ENCODE measurements around the gene CKLF.
"Not testable (repeated sequence)": the region's sequence is repeated elsewhere in the genome, so short reads cannot be mapped to it uniquely, and the experiment has no call there.

The CKLF gene

DNA sequence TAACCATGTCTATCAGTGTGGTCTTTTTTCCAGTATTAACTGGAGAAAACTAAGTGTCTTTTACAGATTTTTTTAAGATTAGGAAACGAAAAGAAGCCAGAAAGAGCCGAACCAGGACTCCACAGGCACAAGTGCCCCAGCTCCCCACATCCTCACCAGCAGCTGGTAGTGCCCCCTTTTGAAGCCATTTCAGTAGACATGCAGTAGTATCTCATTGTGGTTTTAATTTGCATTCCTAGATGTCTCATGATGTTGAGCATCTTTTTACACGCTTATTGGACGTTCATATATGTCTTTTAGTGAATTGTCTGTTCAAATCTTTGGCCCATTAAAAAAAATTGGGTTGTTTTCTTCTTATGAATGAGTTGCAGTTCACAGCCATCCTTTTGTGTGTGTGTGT lies 47.4 kb downstream of the CKLF start:
- no peak for DNase-seq

DNA sequence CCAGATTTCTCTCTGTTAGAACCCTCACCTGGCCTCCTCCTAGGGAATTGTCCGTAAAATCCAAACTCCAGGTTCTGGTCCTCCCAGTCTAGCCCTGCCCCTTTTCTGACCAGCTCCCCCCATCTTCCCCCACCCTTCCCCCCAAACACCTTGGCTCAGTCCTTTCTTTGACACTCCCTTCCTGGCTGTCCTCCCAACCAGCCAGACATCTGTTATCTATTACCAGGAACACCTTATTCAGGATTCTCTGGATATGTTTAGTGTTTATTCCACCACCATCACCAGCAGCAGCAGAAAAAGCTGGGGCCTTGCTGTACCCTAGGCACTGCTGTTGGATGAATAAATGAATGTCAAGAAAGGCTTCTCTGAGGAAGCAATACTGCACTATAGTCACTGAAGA lies 48.1 kb downstream of the CKLF start:
- DNase-seq, result no peak

DNA sequence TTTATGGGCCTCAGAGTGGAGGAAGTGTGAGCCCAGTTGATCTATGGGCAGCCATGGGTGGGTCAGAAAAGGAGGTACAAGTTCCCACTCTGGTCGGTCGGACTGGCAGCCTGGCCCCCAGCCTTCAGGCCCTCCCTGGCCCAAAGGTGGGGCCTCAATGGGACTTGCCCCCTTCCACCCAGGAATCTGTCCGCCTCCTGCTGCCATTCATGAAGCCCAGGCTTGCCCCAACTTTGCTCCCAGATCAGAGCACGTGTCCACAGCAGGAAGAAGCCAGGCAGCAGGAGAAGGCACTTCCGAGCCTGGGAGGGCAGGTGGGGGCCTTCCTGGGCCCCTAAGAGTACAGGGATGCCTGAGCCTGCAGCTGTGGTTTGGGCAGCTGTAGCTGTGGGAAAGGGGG lies 49.1 kb downstream of the CKLF start:
- DNase-seq, result no peak

DNA sequence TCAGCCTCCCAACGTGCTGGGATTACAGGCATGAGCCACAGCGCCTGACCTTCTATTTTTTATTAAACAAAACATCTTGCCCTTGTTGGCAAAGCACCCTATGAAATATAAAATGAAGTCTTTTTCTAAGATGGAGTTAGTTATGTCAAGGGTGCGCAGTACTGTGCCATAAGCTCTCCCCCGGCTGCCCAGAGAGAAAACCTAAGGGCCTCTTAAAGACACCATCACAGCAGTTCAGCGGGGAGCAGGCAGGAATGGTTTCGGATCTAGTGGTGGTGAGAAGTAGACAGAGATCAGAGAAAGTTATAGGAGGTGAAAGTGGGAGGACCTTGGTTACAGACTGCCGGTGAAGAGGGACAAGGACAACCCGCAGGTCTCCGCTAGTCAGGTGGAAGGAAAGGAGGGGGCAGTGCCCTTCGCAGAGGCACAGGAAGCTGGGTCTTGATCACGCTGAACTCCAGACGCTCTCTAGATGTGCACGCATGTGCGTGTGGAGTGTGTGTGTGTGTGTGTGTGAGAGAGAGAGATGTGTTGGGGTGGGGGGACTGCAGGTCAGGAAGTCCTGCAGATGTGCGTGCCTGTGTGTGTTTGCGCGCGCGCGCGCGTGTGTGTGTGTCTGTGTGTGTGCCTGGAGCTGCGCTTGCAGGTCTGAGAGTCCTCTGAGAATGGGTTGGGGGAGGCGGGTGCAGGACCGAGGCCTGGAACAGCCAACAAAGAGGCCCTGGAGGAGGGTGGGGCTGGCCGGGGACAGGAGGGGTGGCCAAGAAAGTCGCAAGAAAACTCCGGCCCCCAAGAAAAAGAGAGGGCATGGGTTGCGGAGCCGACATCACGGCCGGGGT lies 51.4 kb downstream of the CKLF start:
- DNase-seq, result peak; percentile 48

DNA sequence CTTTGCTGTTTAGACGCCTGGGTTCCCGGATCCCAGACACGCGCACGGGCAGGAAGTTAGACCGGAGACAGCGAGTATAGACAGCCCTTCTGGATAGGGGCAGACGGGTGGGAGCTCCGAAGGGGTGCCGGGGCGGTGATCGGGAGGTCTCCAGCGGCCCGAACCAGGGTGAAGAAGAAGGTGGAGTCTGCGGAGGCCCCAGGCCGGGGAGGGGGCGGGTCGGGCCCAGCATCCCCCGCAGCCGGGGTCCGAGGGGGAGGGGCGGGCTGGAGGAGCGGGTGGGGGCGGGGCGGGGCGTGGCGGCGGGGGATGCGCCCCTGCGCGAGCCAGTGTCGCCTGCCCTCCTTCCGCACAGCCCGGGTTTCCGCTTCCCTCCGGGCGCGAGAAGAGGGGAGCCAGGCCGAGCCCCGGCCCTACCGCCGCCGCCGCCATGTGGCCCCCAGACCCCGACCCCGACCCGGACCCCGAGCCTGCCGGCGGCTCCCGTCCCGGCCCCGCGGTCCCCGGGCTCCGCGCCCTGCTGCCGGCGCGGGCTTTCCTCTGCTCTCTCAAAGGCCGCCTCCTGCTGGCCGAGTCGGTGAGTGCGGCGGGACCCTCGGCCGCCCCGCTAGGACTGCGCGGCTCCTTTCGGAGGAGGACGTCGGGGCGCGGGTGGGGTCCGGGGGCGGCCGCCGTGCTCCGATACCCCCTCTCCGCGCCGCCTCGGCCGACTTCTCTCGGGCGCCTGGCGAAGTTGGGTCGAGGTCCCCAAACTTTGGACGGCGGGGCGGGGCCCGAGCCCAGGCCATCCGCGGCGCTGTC lies 52.2 kb downstream of the CKLF start, which contains the start of gene CMTM3:
Gene CMTM3 (plus strand): TSS at position 329 of the 801 bp plus-strand sequence. CDS start 102 bp downstream, at position 431.
- DNase-seq, result peak; percentile 64

DNA sequence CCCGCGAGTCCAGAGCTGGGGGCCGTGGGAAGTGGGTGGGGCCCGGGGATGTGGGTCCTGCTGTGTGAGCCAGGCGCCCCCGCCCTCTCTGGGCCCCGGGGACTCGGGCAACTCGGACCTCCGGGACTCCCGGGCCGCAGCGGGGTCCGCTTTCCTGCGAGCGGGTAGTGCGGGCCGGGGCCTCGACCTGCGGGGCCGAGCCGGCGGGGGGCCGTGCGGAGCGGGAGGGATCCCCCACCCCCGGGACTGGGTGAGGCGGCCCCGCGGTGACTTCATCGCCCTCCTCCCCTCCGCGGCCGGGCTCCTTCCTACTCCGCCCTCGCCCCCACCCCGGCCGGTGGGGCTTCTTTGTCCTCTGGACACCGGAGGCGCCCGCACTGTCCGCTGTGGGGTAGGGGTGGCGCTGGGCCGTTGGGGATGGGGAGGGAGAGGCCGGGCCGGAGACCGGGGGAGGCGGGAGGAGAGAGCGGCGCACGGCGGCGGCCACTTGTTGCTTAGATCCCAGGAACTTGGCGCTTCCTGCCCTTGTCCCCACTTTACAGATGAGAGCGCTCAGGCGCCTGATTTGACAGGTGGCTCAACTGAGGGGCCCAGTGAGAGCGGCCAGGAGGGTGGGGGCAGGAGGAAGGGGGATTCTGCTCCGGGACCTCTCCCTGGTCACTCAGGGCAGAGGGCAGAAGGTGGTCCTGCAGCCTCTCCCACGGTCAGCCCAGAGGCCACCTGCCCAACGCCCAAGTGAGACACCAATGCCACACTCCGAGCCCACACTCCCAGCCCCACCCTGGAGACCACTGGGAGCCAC lies 53.0 kb downstream of the CKLF start:
- DNase-seq, result no peak

DNA sequence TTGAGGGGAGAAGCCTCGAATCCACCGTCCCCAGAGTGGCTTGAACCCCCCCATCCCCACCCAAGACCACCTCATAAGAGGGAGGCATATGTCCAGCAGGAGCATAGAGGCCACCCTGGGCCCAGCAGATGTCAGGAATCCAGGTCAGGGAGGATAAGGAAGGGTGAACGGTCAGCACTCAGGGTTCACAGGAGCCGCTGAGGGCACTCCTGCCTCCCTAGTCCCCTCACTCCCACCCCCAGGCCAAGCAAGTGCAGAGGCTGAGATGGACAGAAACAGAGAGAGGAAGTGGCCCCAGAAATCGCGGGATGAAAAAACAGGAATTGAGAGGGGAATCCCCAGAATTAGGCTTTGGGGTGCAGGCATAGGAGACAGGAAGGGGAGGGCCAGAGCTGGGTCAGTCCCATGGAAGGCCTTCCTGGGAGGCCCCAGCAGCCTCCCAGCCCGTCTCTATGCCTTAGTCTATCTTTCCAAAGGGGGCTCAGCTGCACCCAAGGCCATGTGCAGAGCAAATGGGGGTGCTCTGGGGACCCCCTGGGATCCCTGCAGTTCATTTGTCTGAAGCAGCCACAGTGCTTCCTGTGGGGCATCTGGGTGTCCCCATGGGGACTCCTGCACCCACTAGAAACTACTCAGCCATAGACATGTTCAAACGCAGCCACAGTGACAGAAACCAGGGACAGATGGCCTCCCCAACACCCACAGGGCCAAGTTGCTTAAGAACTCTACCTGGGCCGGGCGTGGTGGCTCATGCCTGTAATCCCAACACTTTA lies 53.8 kb downstream of the CKLF start:
- DNase-seq, result no peak

DNA sequence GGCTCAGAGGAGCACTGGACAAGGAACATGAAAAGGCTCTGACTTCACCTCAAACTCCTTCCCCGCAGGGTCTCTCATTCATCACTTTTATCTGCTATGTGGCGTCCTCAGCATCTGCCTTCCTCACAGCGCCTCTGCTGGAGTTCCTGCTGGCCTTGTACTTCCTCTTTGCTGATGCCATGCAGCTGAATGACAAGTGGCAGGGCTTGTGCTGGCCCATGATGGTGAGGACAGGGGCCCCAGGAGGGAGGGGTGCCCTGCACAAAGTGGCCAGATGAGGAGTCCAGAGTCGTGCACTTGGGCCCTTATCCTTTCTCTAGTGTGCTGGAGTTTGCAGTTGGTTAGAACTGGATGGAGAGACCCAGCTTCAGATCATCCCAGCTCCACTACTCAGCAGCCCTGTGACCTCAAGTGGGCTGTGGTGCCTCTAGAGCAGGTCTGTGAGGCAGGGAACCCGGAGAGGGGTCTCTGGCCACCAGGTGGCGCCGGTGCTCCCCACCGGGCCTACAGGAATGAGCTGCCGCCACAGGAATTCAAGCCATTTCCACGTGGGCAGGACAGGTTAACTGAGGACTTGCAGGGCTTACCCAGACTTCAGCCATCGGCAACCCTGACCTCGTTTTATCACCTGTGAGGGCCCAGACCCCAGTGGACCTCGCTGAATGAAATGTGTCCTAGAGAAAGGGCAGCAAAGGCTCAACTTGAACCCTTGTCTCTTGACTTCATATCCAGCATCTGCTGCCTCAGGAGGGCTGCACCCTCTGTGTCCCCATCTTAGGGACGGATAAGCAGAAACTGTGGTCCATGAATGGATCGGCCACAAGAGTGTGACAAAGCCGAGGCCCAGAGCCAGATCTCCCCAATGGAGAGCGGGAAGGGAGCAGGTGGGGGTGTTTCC lies 56.1 kb downstream of the CKLF start:
- peak; percentile 54 for DNase-seq

DNA sequence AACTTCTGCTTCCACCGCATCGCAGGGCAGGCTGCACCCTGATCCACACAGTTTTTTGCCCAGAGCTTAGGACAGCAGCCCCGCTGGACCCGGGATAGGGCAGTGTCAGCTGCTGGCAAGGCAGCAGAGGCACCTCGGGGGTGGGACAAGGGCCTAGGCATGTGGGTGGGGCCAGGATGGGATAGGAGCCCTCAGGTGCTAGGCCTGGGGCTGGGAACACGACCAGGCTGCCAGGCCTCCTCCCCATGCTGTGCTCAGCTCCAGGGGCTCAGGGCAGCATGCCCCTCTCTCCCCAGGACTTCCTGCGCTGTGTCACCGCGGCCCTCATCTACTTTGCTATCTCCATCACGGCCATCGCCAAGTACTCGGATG lies 56.7 kb downstream of the CKLF start:
- no peak for DNase-seq

DNA sequence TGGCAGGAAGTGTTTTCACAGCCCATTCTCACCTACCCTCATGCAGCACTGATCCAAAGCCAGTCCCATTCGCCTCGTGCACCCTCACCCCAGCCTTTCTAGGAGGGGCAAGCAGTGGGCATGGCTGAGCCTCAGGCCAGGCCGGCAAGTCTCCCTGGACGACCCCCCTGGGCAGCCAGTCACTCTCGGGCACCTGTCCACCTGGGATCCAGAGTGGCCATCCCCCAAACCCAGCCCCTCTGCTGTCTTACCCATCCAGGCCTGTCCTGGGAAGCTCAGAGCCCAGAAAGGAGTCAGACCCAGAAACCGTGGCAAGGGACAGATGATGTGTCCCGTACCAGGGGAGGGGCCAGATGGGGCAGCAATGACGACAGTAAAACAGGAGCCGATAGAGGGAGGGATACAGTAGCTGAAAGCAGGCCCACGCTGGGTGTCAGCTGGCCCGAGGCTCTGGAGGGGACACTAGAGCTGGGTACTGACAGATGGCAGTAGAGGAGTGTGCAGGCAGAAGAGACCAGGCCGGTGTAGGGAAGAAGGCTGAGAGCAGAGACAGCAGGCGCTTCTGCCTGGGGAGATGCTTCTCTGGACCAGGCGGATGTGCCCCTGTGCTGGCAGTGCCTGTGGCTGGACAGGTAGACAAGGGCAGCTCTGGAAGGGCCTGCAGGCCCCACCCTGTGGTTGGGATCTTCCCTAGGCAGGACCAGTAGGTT lies 57.9 kb downstream of the CKLF start:
- DNase-seq, result peak; percentile 69

DNA sequence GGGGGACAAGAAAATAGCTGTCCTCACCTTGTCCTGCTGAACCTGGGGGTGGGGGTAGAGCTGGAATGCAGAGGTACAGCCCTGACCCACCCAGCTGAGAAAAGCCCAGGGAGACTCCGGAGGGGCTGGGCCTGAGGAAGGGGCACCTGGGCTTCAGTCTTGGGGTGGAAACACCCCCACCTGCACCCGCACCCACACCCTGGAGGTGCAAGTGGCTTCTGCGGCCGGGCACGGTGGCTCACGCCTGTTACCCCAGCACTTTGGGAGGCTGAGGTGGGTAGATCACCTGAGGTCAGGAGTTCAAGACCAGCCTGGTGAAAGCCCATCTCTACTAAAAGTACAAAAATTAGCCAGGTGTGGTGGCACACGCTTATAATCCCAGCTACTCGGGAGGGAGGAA lies 59.5 kb downstream of the CKLF start:
- not testable (repeated sequence) for DNase-seq

DNA sequence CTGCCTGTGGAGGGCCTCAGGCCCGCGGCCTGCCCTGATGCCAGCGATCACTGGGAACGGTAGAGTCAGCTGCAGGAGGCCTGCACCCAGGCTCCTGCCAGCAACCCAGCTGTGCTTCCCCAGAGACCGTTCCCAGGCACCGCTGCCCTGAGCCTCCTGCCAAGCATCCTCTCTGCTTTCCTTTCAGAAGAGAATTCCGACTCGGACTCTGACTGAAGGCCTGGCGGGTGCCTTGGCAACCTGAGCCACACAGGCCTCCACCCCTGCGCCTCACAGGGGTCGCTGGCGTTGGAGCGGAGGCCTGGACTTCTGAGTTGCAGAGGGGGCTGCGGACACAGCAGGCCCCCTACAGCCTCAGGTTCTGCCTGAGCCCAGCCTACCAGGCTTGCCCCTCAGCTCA lies 60.0 kb downstream of the CKLF start:
- DNase-seq, result no peak

DNA sequence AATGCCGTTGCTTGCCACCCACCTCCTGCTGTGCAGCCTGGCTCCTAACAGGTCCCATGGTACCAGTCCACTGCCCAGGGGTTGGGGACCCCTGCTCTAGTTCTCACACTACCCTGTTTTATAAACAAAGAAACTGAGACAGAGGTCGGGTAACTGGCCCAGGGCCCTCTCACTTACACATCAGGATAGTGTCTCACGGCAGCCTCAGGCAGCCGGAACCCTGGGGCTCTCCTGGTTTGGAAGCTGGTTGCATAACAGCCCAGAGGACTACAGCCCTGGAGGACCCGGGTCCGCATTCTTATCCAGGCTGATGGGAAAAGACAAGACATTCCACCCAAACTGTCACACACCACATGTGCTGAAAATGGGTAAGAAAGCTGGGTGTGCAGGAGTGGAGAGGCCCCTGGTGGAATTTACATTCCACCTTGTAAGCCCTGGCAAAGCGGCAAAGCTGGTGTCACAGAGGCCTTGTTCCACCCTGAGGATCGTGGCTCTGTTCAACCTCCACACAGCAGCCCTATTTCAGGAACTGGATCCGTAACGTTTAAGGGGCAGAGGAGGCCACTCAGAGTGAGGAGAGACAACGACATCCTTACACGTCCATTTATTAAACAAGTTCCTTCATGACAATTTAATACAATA lies 61.9 kb downstream of the CKLF start:
- DNase-seq, result no peak
